GM19099 (cell line): Measurements from ENCODE around the gene EGLN1.

Experiments
- POLR2A ChIP-seq: IDR thresholded peaks from 3 replicates; pipeline ENCODE4 v1.6.1; 2011; ENCODE audit warnings: low read depth; ENCODE audit not compliant: insufficient read length; ENCODE audit errors: extremely low read depth

The EGLN1 gene

DNA sequence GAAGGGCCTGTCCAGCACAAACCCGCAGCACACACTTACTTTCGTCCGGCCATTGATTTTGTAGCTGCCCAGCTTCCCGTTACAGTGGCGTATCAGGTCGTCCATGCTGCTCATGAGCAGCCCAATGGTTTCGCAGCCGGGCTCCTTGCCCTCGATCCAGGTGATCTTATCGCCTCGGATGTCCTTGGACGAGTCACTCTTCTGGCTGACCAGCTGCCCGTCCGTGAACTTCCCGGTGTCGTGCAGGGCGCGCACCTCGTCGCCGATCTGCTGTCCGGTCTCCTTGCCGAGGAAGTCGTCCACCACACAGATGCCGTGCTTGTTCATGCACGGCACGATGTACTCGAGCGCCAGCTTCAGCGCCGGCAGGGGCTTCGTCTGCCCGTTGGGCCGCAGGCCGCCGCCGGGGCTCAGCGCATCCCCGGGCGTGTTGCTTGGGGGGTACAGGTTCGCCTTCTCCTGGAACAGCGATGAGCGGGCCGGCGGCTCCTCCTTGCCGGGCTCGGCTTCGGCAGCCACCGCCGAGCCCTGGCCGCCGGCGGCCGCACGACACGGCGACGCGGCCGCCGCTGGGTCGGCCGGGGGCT lies 1.0 kb downstream of the EGLN1 start:
- TF ChIP-seq POLR2A: peak; percentile 20

GRCh38 chr1:231420299-231420958 lies 1.7 kb downstream of the EGLN1 start:
- TF ChIP-seq POLR2A: no peak

GRCh38 chr1:231419738-231420298 lies 2.3 kb downstream of the EGLN1 start:
- no peak for TF ChIP-seq POLR2A

DNA sequence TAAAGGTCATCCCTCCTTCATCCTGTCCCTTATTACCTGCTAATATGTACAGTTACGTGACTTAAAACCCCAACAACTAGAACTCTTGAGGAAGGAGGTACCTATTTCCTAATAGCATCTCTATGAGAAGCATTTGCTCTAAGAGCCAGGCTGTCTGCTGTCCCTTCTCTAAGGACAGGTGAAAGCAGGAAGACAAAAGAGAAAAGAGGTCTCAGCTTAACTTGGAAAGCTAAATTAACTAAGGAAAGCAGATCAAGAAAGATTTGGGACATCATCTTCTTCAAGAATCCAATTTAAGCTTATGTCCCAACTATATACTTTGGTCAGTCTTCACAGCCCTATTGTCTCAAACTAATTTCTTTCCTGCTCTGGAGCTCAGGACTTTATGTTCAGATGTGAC lies 2.9 kb downstream of the EGLN1 start:
- TF ChIP-seq POLR2A: no peak

- no peak for TF ChIP-seq POLR2A
These were observed 3.4 kb downstream of the EGLN1 start for GRCh38 chr1:231418741-231419107.

GRCh38 chr1:231418101-231418740 lies 3.9 kb downstream of the EGLN1 start:
- no peak for TF ChIP-seq POLR2A

- TF ChIP-seq POLR2A: no peak
These were observed 4.6 kb downstream of the EGLN1 start for GRCh38 chr1:231417513-231417912.

DNA sequence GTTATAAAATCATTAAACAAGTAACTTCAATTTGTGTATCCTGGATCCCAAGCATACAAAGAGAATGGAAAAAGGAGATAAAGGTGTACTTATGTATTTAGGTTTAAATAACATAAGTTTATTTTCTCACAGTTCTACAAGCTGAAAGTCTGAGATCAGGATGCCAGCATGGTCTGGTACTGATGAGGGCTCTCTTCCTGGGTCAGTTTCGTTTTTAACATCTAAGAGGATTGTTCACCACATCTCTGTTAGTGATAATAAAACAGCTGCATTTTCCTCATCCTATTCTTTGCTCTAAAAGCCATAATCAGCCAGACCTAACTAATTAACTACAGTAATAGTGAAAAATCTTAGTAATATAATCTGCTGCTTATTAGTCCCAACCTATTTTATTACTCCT lies 5.2 kb downstream of the EGLN1 start:
- TF ChIP-seq POLR2A: no peak

GRCh38 chr1:231415018-231415583 lies 7.0 kb downstream of the EGLN1 start:
- no peak for TF ChIP-seq POLR2A

DNA sequence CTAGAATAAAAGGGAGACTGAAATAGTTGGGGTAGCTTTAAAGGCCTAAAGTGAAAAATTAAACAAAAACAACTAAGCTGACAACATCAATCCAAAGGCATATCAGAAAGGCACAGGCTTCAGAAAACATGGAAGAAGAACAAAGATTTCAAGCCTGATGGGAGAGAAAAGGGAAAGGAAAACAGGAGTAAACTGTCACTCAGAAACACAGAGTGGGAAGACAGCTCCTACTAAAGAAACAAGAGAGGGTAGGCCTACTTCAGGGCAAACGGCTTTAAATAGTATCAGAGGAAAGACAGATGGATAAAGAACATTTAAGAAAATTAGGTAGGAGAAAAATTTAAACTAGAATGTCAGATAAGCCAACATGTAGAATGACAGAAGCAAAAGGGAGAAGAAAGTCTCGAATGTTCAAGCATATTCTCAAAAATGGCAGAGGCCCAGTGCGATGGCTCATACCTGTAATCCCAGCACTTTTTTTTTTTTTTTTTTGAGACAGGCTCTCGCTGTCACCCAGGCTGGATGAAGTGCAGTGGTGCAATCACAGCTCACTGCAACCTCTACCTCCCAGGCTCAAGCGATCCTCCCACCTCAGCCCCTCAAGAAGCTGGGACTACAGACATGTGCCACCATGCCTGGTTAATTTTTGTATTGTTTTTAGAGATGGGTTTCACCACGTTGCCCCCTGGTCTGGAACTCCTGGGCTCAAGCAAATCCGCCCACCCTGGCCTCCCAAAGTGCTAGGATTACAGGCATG lies 7.6 kb downstream of the EGLN1 start:
- no peak for TF ChIP-seq POLR2A

- no peak for TF ChIP-seq POLR2A
These were observed 8.4 kb downstream of the EGLN1 start for GRCh38 chr1:231413749-231414082.

- no peak for TF ChIP-seq POLR2A
These were observed 11.0 kb downstream of the EGLN1 start for GRCh38 chr1:231411036-231411531.

DNA sequence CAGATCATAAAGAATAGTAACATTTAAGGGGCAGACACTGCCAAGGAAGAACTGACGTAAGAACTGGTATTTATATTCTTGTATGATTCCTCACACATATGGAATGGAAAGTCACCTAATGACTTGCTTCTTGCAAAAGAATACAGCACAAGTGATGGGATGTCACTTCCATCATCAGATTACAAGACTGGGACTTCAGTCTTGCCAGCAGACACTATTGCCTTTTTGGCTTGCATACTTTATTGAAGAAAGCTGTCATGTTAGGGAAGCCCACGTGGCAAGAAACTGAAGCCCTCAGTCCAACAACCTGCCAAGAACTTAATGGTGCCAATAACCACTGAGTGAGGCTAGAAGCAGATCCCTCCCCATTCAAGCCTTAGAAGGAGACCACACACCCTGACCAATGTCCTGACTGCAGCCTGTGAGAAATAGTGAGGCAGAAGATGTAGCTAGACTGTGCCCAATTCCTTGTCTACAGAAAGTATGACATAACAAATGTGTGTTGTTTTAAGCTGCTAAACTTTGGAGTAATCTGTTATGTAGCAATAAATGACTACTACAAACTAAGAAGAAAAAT lies 12.0 kb downstream of the EGLN1 start:
- TF ChIP-seq POLR2A: no peak

- TF ChIP-seq POLR2A: no peak
These were observed 13.5 kb downstream of the EGLN1 start for GRCh38 chr1:231408528-231409094.
